HG03039 (cell line): ENCODE measurements around the gene ADCY2.
"Not testable (repeated sequence)": the region's sequence is repeated elsewhere in the genome, so short reads cannot be mapped to it uniquely, and the experiment has no call there.

Source experiments
- ATAC-seq: cut with Tn5 transposase; IDR thresholded peaks from one replicate; pipeline ENCODE4 v1.9.1; 2021; ENCODE audit warnings: mild to moderate bottlenecking, moderate library complexity; ENCODE audit not compliant: unreplicated experiment

The ADCY2 gene

GRCh38 chr5:7394889-7395431, 978 bp upstream of the ADCY2 start:
- ATAC-seq = no peak

- no peak for ATAC-seq
These were observed 449 bp upstream of the ADCY2 start for GRCh38 chr5:7395432-7395946.

DNA sequence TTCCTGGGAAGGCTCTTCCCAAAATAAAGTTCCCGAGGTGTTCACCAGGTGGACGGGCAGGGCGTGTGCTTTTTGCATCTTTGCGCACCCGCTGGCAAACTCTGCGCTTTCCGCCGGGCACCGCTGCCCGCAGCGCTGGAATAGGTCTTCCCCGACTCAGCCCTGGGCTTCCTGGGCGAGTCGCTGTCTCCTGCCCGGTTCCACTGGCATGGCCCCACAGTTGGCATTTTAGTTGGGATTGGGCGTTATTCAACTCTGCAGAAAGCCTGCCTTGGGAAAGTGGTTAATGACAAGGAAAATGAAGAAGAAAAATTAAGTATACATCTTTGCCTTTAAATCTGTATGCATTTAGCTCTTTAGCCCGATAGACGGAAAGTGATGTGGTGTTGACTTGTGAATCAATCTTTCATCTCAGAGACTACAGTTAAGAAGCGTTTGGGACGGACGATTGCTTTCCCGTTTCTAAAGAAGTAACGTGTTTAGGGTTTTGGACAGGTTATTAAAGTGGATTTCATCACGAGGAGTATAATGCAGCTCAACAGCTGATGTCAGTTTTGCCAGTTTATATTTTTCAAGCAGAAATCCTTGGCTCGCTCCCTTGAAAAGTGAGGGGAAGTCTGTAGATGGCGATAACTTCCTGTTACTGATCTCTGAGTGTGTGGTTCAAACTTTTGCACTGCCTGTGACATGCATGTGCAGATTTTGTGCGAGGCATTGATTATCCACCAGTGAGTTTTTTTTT, 946 bp downstream of the ADCY2 start:
- no peak for ATAC-seq

GRCh38 chr5:7397937-7398336, 2.0 kb downstream of the ADCY2 start:
- no peak for ATAC-seq

GRCh38 chr5:7398596-7399280, 2.8 kb downstream of the ADCY2 start:
- ATAC-seq = no peak

- ATAC-seq = no peak
These were observed 9.3 kb downstream of the ADCY2 start for GRCh38 chr5:7405277-7405676.

- ATAC-seq = no peak
These were observed 15.1 kb downstream of the ADCY2 start for GRCh38 chr5:7410936-7411511.

GRCh38 chr5:7412409-7412808, 16.5 kb downstream of the ADCY2 start:
- ATAC-seq = no peak

DNA sequence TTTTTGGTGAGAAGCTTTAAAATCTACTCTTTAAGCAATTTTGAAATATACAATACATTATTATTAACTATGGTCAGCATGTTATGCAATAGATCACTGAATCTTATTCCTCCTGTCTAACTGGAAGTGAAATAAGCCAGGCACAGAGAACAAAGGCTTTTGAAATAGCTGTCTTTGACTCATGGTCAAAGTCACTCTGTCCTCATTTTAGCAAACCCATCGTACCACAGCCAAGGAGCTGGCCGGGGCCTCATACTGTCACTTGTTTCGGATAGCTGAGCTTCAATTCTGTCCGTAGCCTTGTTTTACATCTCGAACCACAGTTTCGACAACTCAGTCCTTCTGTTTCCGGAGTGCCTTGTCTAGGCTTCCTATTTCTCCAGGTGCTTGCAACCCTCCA, 19.2 kb downstream of the ADCY2 start:
- no peak for ATAC-seq

DNA sequence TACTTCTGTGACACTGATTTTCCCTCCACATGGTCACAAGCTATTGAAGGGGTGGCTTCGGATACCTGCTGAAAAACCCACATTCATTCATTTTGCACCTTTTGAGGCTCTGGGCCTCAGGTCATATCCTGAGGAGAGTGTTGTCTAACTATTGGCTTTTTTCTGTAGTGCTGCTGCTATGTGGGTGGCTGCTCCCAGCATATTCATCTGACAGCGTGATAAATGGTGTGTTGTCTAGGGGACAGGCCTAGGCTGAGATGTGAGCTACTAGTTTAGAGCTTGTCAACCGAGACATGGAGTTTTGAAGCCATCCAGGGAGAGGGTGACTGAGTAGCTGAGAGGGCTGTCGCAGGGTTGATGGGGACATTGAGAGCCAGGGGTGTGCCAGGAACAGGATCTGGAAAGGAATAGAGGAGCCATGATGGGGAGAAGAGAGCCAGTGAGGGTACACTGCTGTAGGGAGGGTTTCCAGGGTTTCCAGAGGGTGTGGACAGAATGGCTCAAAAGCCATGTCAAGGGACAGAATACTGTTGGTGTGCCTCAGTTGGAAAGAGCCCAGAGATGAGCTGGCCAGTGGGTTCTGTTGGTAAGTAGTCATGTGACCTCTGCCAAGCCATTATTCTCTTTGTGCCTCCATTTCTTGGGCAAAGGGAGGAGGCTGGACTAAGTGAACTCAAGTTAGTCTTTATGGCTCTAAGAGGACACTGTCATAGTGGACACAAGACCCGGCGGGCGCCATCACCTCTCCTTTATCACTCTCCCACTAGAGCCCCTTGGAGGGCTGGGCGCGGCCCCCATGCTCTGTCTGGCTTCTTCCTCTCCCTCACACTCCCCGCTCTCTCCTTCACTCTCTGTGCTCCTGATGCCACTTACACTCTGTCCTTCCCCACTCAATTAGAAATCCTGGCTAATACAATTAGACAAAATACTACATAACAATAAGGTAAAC, 19.9 kb downstream of the ADCY2 start:
- no peak for ATAC-seq

DNA sequence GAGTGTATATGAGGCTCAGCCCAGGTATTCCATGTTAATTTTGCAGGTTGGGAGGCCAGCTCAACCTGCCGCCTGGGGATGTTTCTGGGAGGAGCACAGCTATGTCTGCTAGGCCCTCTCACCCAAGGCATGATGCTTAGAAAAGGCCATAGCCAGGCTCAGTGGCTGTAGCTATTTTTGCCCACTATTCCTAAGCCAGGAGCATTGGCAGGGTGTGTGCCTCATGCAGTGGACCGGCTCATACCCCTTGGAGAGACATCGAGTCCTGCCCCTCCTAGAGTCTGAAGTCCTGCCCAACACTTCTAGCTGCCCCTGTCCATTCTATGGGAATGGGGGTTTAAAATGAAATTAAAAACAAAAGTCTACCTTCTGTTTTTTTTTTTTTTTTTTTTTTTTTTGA, 22.3 kb downstream of the ADCY2 start:
- ATAC-seq = no peak

- ATAC-seq = no peak
These were observed 23.4 kb downstream of the ADCY2 start for GRCh38 chr5:7419367-7419766.

DNA sequence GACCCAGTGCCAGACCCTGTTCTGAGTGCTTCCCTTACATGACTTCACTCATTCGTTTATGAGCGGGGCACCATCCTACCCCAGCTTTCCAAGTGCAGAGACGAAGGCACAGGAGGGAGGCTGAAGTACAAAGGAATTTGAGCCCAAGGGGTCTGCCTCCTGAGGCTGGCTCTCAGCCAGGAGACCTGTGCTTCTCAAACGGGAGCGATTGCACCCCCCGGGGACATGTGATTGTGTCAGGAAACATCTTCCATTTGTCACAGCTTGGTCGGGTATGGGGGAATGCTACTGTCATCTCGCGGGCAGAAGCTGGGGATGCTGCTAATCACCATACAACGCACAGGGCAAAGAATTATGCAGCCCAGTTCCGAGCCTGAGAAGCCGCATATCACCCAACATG, 23.9 kb downstream of the ADCY2 start:
- no peak for ATAC-seq

GRCh38 chr5:7420510-7421280, 24.8 kb downstream of the ADCY2 start:
- no peak for ATAC-seq

GRCh38 chr5:7422316-7423106, 26.6 kb downstream of the ADCY2 start:
- ATAC-seq = no peak

DNA sequence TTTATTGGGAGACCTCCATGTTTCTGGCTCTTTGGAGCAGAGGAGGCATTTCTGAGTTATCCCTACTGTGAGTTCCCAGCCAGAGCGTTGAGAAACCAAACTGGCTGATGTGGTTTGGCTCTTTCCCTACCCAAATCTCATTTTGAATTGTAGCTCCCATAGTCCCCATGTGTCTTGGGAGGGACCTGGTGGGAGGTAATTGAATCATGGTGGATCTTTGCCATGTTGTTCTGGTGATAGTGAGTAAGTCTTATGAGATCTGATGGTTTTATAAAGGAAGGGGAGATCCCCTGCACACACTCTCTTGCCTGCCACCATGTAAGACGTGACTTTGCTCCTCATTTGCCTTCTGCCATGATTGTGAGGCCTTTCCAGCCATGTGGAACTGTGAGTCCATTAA, 27.3 kb downstream of the ADCY2 start:
- ATAC-seq = not testable (repeated sequence)

GRCh38 chr5:7425830-7426229, 29.9 kb downstream of the ADCY2 start:
- ATAC-seq = no peak

DNA sequence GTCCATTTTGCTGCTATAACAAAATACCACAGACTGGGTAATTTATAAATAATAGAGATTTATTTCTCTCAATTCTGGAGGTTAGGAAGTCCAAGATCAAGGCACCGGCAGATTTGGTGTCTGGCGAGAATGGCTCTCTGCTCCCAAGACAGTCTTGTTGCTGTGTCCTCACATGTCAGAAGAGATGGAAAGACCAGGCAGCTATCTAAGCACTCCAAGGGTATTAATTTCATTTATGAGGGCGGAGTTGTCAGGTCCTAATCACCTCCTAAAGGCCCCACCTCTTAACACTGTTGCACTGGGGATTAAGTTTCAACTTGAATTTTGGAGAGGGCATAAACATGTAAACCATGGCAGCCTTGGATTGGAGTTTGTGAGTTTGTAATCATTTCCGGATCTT, 30.3 kb downstream of the ADCY2 start:
- no peak for ATAC-seq

GRCh38 chr5:7434914-7435313, 39.0 kb downstream of the ADCY2 start:
- no peak for ATAC-seq
